HTR-8/SVneo (cell line): ENCODE results near the gene DUSP16.

ENCODE experiments used
- DNase-seq: peaks from one replicate; pipeline ENCODE4 v3.0.0; 2011; ENCODE audit warnings: low spot score, mixed read lengths; ENCODE audit not compliant: insufficient read length
- FAIRE-seq: peaks from 2 replicates; lab custom pipeline; 2011; peaks lifted over from hg19 to GRCh38; lab: Jason Lieb, UNC

DUSP16 gene

GRCh38 chr12:12553208-12553785 is 9.4 kb downstream of the DUSP16 start:
- FAIRE-seq (no peak), DNase-seq (no peak)

- DNase-seq (no peak), FAIRE-seq (no peak)
These were observed 11.5 kb downstream of the DUSP16 start for GRCh38 chr12:12551115-12551514.

GRCh38 chr12:12550277-12550676 is 12.4 kb downstream of the DUSP16 start:
- DNase-seq (no peak), FAIRE-seq (no peak)

GRCh38 chr12:12549426-12549825 is 13.2 kb downstream of the DUSP16 start:
- DNase-seq: no peak
- no peak for FAIRE-seq

- no peak for DNase-seq
- FAIRE-seq: no peak
These were observed 13.9 kb downstream of the DUSP16 start for GRCh38 chr12:12548713-12549112.

GRCh38 chr12:12546314-12546772 is 16.3 kb downstream of the DUSP16 start:
- DNase-seq: no peak
- FAIRE-seq: no peak

GRCh38 chr12:12543959-12544358 is 18.7 kb downstream of the DUSP16 start:
- FAIRE-seq: no peak

GRCh38 chr12:12542964-12543363 is 19.7 kb downstream of the DUSP16 start:
- FAIRE-seq (no peak), DNase-seq (no peak)

More at GRCh38 chr12:12543959-12544358, 18.7 kb downstream of the DUSP16 start:
- no peak for DNase-seq

- no peak for DNase-seq
- no peak for FAIRE-seq
These were observed 20.4 kb downstream of the DUSP16 start for GRCh38 chr12:12542286-12542685.

- DNase-seq (no peak), FAIRE-seq (no peak)
These were observed 20.9 kb downstream of the DUSP16 start for GRCh38 chr12:12541782-12542181.

GRCh38 chr12:12540261-12541013 is 22.2 kb downstream of the DUSP16 start:
- DNase-seq (no peak), FAIRE-seq (no peak)

GRCh38 chr12:12539028-12539810 is 23.4 kb downstream of the DUSP16 start:
- no peak for FAIRE-seq
- no peak for DNase-seq

- DNase-seq: no peak
- FAIRE-seq: no peak
These were observed 24.1 kb downstream of the DUSP16 start for GRCh38 chr12:12538535-12538934.

- no peak for FAIRE-seq
These were observed 25.2 kb downstream of the DUSP16 start for GRCh38 chr12:12537421-12537820.

GRCh38 chr12:12534975-12535374 is 27.7 kb downstream of the DUSP16 start:
- FAIRE-seq (no peak), DNase-seq (no peak)

More at GRCh38 chr12:12537421-12537820, 25.2 kb downstream of the DUSP16 start:
- no peak for DNase-seq

GRCh38 chr12:12534166-12534866 is 28.3 kb downstream of the DUSP16 start:
- FAIRE-seq (no peak), DNase-seq (no peak)

GRCh38 chr12:12533238-12533829 is 29.3 kb downstream of the DUSP16 start:
- no peak for DNase-seq
- FAIRE-seq: no peak

GRCh38 chr12:12531194-12531593 is 31.5 kb downstream of the DUSP16 start:
- FAIRE-seq (no peak), DNase-seq (no peak)

- no peak for FAIRE-seq
- DNase-seq: no peak
These were observed 32.8 kb downstream of the DUSP16 start for GRCh38 chr12:12529783-12530421.
